Mesendoderm (in vitro differentiated cells): ENCODE measurements around the gene CYP2D6.
"Not testable (repeated sequence)": the region's sequence is repeated elsewhere in the genome, so short reads cannot be mapped to it uniquely, and the experiment has no call there.

ENCODE experiments used
- DNase-seq: peaks from one replicate; pipeline ENCODE4 v3.0.0; 2013
- H2AK5ac ChIP-seq: 2 replicates; pipeline ENCODE4 v1.6.1; 2013; ENCODE audit warnings: low read length, inconsistent platforms
- H2BK120ac ChIP-seq: 2 replicates; pipeline ENCODE4 v1.6.1; 2013; ENCODE audit warnings: low read depth, mild to moderate bottlenecking, low read length, moderate library complexity, mixed read lengths
- H2BK15ac ChIP-seq: replicated peaks from 2 replicates; pipeline ENCODE4 v1.6.1; 2013; ENCODE audit warnings: low read depth, mild to moderate bottlenecking, moderate library complexity
- H2BK5ac ChIP-seq: 2 replicates; pipeline ENCODE4 v1.6.1; 2013; ENCODE audit warnings: low read length, inconsistent platforms
- H3K18ac ChIP-seq: 2 replicates; pipeline ENCODE4 v1.6.1; 2013; ENCODE audit warnings: mild to moderate bottlenecking, low read length, mixed read lengths
- H3K23ac ChIP-seq: one replicate; pipeline ENCODE4 v1.6.1; 2013; ENCODE audit warnings: low read length
- H3K27ac ChIP-seq: 2 replicates; pipeline ENCODE4 v1.5.1; 2013; ENCODE audit warnings: low read depth, mild to moderate bottlenecking, inconsistent platforms, low read length, moderate library complexity
- H3K27me3 ChIP-seq: 2 replicates; pipeline ENCODE4 v1.6.1; 2013; ENCODE audit warnings: low read length, control low read depth, mild to moderate bottlenecking, inconsistent platforms; ENCODE audit not compliant: insufficient read depth, poor library complexity
- H3K36me3 ChIP-seq: 2 replicates; pipeline ENCODE4 v1.6.1; 2013; ENCODE audit warnings: low read length, inconsistent platforms; ENCODE audit not compliant: control insufficient read depth, insufficient read depth
- H3K4ac ChIP-seq: one replicate; pipeline ENCODE4 v1.6.1; 2013; ENCODE audit warnings: low read depth, mild to moderate bottlenecking, low read length, moderate library complexity
- H3K4me1 ChIP-seq: 2 replicates; pipeline ENCODE4 v1.6.1; 2013; ENCODE audit warnings: low read depth, low read length, inconsistent platforms; ENCODE audit not compliant: control insufficient read depth
- H3K4me2 ChIP-seq: 2 replicates; pipeline ENCODE4 v1.6.1; 2013; ENCODE audit warnings: low read length
- H3K4me3 ChIP-seq: 2 replicates; pipeline ENCODE4 v1.5.1; 2013; ENCODE audit warnings: mild to moderate bottlenecking, low read length
- H3K56ac ChIP-seq: one replicate; pipeline ENCODE4 v1.6.1; 2013; ENCODE audit warnings: low read length
- H3K79me1 ChIP-seq: 2 replicates; pipeline ENCODE4 v1.6.1; 2013; ENCODE audit warnings: low read length, inconsistent platforms
- H3K79me2 ChIP-seq: 2 replicates; pipeline ENCODE4 v1.6.1; 2013; ENCODE audit warnings: mild to moderate bottlenecking, low read length; ENCODE audit not compliant: control insufficient read depth, insufficient read depth
- H3K9ac ChIP-seq: 2 replicates; pipeline ENCODE4 v1.6.1; 2013; ENCODE audit warnings: low read length, inconsistent platforms
- H4K5ac ChIP-seq: one replicate; pipeline ENCODE4 v1.6.1; 2013; ENCODE audit warnings: low read length
- H4K8ac ChIP-seq: one replicate; pipeline ENCODE4 v1.6.1; 2013; ENCODE audit warnings: low read depth, mild to moderate bottlenecking, control low read depth, low read length, moderate library complexity
- WGBS: extraction: QIAGEN DNeasy Blood & Tissue Kit; methylation state at CpG from one replicate; pipeline ENCODE4 v1.1.7; 2013; ENCODE audit warnings: low lambda C conversion rate, missing lambda C conversion rate; ENCODE audit not compliant: insufficient coverage; ENCODE audit errors: extremely low coverage; 5-methylcytosine and 5-hydroxymethylcytosine counted together

Gene CYP2D6

GRCh38 chr22:42134100-42135020 is 3.8 kb upstream of the CYP2D6 start:
- Histone ChIP-seq H3K79me1 (no peaks in the 10 kb centered on the region), H3K4me1 (no peaks in the 10 kb centered on the region), H4K5ac (no peak overlapping the region), H3K23ac (no peak overlapping the region), H2BK5ac (no peak overlapping the region), H3K4me2 (no peak overlapping the region), H2BK15ac (no peak overlapping the region), H3K36me3 (no peaks in the 10 kb centered on the region), H3K27ac (no peak overlapping the region), H3K27me3 (no peaks in the 10 kb centered on the region), H3K9ac (no peak overlapping the region), H3K4me3 (no peak overlapping the region), H3K4ac (no peak overlapping the region), H3K79me2 (no peaks in the 10 kb centered on the region), H3K56ac (no peak overlapping the region), H3K18ac (no peak overlapping the region), H4K8ac (no peak overlapping the region), H2AK5ac (no peak overlapping the region), H2BK120ac (no peak overlapping the region)
- WGBS, result no CpG with 5 or more reads among the region's 24 CpGs
- DNase-seq, result no peak

GRCh38 chr22:42132457-42132856 is 1.8 kb upstream of the CYP2D6 start:
- H2BK15ac ChIP-seq, result no peak overlapping the region
- WGBS, result no CpG with 5 or more reads among the region's 13 CpGs

GRCh38 chr22:42131562-42131961 is 952 bp upstream of the CYP2D6 start:
- no peak for DNase-seq
- no peak overlapping the region for H3K56ac ChIP-seq
- H2BK120ac ChIP-seq, result no peak overlapping the region
- WGBS, result no CpG with 5 or more reads among the region's 8 CpGs
- H2AK5ac ChIP-seq, result no peak overlapping the region
- no peaks in the 10 kb centered on the region for H3K27me3 ChIP-seq
- H3K4ac ChIP-seq, result no peak overlapping the region
- no peaks in the 10 kb centered on the region for H3K36me3 ChIP-seq
- H3K27ac ChIP-seq, result no peak overlapping the region
- H3K79me2 ChIP-seq, result no peaks in the 10 kb centered on the region
- no peak overlapping the region for H3K23ac ChIP-seq
- H2BK5ac ChIP-seq, result no peak overlapping the region
- H4K8ac ChIP-seq, result no peak overlapping the region
- H2BK15ac ChIP-seq, result no peak overlapping the region
- no peak overlapping the region for H3K4me3 ChIP-seq
- H3K18ac ChIP-seq, result no peak overlapping the region
- no peak overlapping the region for H3K9ac ChIP-seq
- H3K79me1 ChIP-seq, result no peaks in the 10 kb centered on the region
- no peak overlapping the region for H3K4me2 ChIP-seq
- no peaks in the 10 kb centered on the region for H3K4me1 ChIP-seq
- no peak overlapping the region for H4K5ac ChIP-seq

More at GRCh38 chr22:42132457-42132856, 1.8 kb upstream of the CYP2D6 start:
- Histone ChIP-seq H3K56ac (no peak overlapping the region), H4K8ac (no peak overlapping the region), H3K27me3 (no peaks in the 10 kb centered on the region), H2AK5ac (no peak overlapping the region), H3K79me2 (no peaks in the 10 kb centered on the region), H2BK120ac (no peak overlapping the region), H3K4me2 (no peak overlapping the region), H4K5ac (no peak overlapping the region), H3K79me1 (no peaks in the 10 kb centered on the region), H3K4ac (no peak overlapping the region), H3K18ac (no peak overlapping the region), H3K4me1 (no peaks in the 10 kb centered on the region), H3K23ac (no peak overlapping the region), H3K36me3 (no peaks in the 10 kb centered on the region), H3K4me3 (no peak overlapping the region), H2BK5ac (no peak overlapping the region), H3K9ac (no peak overlapping the region), H3K27ac (no peak overlapping the region)
- DNase-seq, result no peak

GRCh38 chr22:42130182-42130581 is 428 bp downstream of the CYP2D6 start:
- H4K5ac ChIP-seq, H3K27ac ChIP-seq, H4K8ac ChIP-seq, H3K79me1 ChIP-seq, H3K27me3 ChIP-seq, H3K23ac ChIP-seq, H2BK5ac ChIP-seq, H3K9ac ChIP-seq, H3K79me2 ChIP-seq, H3K4ac ChIP-seq, H2BK120ac ChIP-seq, H2BK15ac ChIP-seq, H3K18ac ChIP-seq, H2AK5ac ChIP-seq, H3K56ac ChIP-seq, H3K4me1 ChIP-seq, H3K4me3 ChIP-seq, H3K4me2 ChIP-seq, DNase-seq, H3K36me3 ChIP-seq: not testable (repeated sequence)
- no CpG with 5 or more reads among the region's 7 CpGs for WGBS

GRCh38 chr22:42128776-42129694 is 1.6 kb downstream of the CYP2D6 start:
- no CpG with 5 or more reads among the region's 65 CpGs for WGBS
- DNase-seq, result not testable (repeated sequence)

More at GRCh38 chr22:42128776-42129694, 1.6 kb downstream of the CYP2D6 start:
- H3K9ac ChIP-seq, H2BK15ac ChIP-seq, H3K56ac ChIP-seq, H3K23ac ChIP-seq, H2BK120ac ChIP-seq, H3K79me1 ChIP-seq, H4K5ac ChIP-seq, H3K18ac ChIP-seq, H2AK5ac ChIP-seq, H3K4me2 ChIP-seq, H3K27ac ChIP-seq, H3K4ac ChIP-seq, H2BK5ac ChIP-seq, H3K4me1 ChIP-seq, H4K8ac ChIP-seq, H3K4me3 ChIP-seq, H3K79me2 ChIP-seq, H3K27me3 ChIP-seq, H3K36me3 ChIP-seq: not testable (repeated sequence)
